Activated T-cell treated with anti-CD3 and anti-CD28 coated beads, Interleukin-2, amount 50 U/mL, for 72 hours (primary cell): Measurements from ENCODE around the gene IGFBP3. TPM values are rescaled to one million over a fixed set of nuclear protein-coding genes. Genes with fewer than 3 reads are reported as not detected.
"Not testable (repeated sequence)": the region's sequence is repeated elsewhere in the genome, so short reads cannot be mapped to it uniquely, and the experiment has no call there.

Source experiments
- ATAC-seq, 2 donors: fragments of 150-1000 bp; cut with Tn5 transposase; replicated peaks in 1 of 2; 2 replicates each; pipeline ENCODE4 v1.10.0; 2021; ENCODE audit warnings: moderate library complexity in 2 of 2, mild to moderate bottlenecking in 1 of 2
- DNase-seq, 2 donors: peaks; one replicate each; pipeline ENCODE4 v3.0.0; 2021 to 2022; ENCODE audit warnings: mixed read lengths in 1 of 2
- H3K27ac Mint-ChIP-seq: one replicate; pipeline ENCODE4 v1.8.0; 2022; ENCODE audit warnings: mild to moderate bottlenecking, moderate library complexity, mixed read lengths
- H3K27me3 Mint-ChIP-seq: one replicate; pipeline ENCODE4 v1.8.0; 2022; ENCODE audit warnings: low read depth, mixed read lengths
- H3K36me3 Mint-ChIP-seq, 2 donors: one replicate each; pipeline ENCODE4 v1.8.0; 2022; ENCODE audit warnings: mixed read lengths in 2 of 2, mild to moderate bottlenecking in 1 of 2; ENCODE audit not compliant: insufficient read depth in 2 of 2
- H3K4me1 Mint-ChIP-seq: one replicate; pipeline ENCODE4 v1.8.0; 2022; ENCODE audit warnings: low read depth, mixed read lengths
- H3K4me3 Mint-ChIP-seq, 2 donors: one replicate each; pipeline ENCODE4 v1.8.0; 2022; ENCODE audit warnings: mild to moderate bottlenecking in 2 of 2, mixed read lengths in 2 of 2, moderate library complexity in 2 of 2
- H3K9me3 Mint-ChIP-seq, 2 donors: one replicate each; pipeline ENCODE4 v1.8.0; 2022; ENCODE audit warnings: mixed read lengths in 2 of 2
- total RNA-seq, 2 donors: library from RNA; stranded (reverse); gene quantifications; one replicate each; pipeline ENCODE4 v1.2.3, GENCODE V29; 2022

The IGFBP3 gene
- total RNA-seq, result 1 to 10 TPM in 1 of 2 donors, under 1 TPM in 1; 0.34 to 2.0 TPM

DNA sequence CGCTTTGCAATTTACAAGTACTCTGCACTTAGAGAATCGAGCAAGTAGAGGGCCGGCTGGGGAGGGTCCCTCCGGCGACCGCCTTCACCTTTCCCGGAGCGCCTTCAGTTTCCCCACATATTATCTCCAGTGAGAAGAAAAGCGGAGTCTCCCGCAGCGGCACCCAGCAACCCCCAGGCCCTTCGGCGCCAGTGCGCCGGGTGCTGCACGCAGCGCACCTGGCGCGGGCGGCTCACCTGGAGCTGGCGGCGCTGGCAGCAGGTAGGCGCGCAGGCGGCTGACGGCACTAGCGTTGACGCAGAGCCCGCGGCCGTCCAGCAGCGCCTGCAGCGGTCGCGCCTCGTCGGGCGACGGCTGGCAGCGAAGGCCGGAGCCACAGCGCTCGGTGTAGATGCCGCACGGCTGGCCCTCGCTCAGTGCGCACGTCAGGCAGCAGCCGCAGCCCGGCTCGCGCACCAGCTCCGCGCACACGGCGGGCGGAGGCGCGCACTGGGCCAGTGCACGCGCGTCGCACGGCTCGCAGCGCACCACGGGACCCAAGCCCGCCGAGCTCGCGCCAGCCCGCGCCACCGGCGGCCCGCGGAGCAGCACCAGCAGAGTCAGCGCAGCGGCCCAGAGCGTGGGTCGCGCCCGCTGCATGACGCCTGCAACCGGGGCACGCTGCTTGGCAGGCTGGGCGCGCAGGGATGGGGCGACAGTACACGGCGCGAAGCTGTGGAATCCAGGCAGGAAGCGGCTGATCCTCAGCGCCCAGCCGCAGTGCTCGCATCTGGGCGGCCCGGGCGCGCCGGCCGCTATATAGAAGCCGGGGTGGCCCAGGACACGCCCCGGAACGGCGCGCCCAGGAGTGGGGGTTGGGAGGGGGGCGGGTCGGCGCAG lies at the start of gene IGFBP3:
Gene IGFBP3, minus strand, starts transcription at position 771 of the 879 bp plus-strand sequence. Its CDS starts 132 bp downstream, at position 639.
- H3K27ac Mint-ChIP-seq, result no peak within 1 kb of the TSS
- H3K4me3 Mint-ChIP-seq, result peak within 1 kb of the TSS; percentile 71 to 81
- ATAC-seq, result peak; percentile 55 to 66
- DNase-seq, result peak; percentile 14 to 22
- no peaks in the 10 kb centered on the region for H3K36me3 Mint-ChIP-seq
- H3K4me1 Mint-ChIP-seq, result peaks cover 28% of the 10 kb centered on the region
- H3K27me3 Mint-ChIP-seq, result peaks cover 48% of the 10 kb centered on the region
- no peaks in the 10 kb centered on the region for H3K9me3 Mint-ChIP-seq

DNA sequence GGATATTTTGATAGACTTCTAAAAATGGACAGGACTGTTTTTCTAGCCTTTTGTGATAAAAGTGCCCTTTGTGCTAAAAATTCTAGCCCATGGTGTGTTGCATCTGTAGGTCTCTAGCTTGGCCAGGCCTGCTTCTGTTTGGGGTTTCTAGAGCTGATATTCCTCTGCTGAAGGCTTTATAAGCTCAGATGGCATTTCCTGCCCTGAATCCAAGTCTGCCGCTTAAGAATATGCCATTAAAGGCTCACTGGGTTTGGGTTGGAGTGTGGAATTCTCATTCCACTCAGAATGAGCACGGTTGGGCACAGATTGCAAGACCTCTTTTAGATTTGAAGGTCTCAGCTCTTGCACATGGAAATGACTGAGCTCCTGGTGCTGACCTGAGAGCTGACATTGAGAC lies 49.4 kb upstream of the IGFBP3 start:
- no peak for DNase-seq

GRCh38 chr7:45969940-45970339 lies 48.9 kb upstream of the IGFBP3 start:
- no peak for DNase-seq
- H3K4me3 Mint-ChIP-seq, result no peak overlapping the region
- no peaks in the 10 kb centered on the region for H3K36me3 Mint-ChIP-seq
- no peak overlapping the region for H3K27ac Mint-ChIP-seq
- H3K9me3 Mint-ChIP-seq, result no peaks in the 10 kb centered on the region
- H3K4me1 Mint-ChIP-seq, result peaks cover 5% of the 10 kb centered on the region
- no peaks in the 10 kb centered on the region for H3K27me3 Mint-ChIP-seq
- ATAC-seq, result no peak

More for the DNA sequence above, 49.4 kb upstream of the IGFBP3 start:
- H3K4me1 Mint-ChIP-seq, result peaks cover 5% of the 10 kb centered on the region
- H3K27me3 Mint-ChIP-seq, result no peaks in the 10 kb centered on the region
- H3K4me3 Mint-ChIP-seq, result no peak overlapping the region
- H3K36me3 Mint-ChIP-seq, result no peaks in the 10 kb centered on the region
- ATAC-seq, result no peak
- H3K9me3 Mint-ChIP-seq, result no peaks in the 10 kb centered on the region
- H3K27ac Mint-ChIP-seq, result no peak overlapping the region

GRCh38 chr7:45968856-45969541 lies 47.9 kb upstream of the IGFBP3 start:
- Mint-ChIP-seq H3K4me1 (peaks cover 5% of the 10 kb centered on the region), H3K27ac (no peak overlapping the region), H3K27me3 (no peaks in the 10 kb centered on the region), H3K36me3 (no peaks in the 10 kb centered on the region), H3K9me3 (no peaks in the 10 kb centered on the region), H3K4me3 (no peak overlapping the region)
- no peak for DNase-seq
- no peak for ATAC-seq

DNA sequence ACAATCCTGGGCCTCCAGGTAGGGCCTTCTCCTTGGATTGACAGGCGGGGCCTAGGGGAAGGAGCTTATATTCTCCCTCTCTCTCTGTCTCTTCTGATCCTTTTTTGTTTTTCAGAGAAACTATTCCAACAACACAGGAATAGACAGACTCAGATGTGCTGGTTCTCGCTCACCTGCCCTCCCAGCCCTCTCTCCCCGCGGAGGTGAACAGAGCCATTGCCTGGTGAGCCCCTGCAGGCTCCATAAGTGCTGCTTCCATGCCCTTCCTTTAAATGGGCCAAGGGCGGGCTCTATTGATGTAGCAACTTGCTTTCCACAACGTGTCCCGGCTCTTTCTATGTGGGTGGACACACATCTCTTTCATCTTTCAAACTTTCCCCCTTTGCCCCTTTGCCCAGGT lies 47.2 kb upstream of the IGFBP3 start:
- no peak for ATAC-seq
- H3K36me3 Mint-ChIP-seq, result no peaks in the 10 kb centered on the region
- no peak overlapping the region for H3K27ac Mint-ChIP-seq

DNA sequence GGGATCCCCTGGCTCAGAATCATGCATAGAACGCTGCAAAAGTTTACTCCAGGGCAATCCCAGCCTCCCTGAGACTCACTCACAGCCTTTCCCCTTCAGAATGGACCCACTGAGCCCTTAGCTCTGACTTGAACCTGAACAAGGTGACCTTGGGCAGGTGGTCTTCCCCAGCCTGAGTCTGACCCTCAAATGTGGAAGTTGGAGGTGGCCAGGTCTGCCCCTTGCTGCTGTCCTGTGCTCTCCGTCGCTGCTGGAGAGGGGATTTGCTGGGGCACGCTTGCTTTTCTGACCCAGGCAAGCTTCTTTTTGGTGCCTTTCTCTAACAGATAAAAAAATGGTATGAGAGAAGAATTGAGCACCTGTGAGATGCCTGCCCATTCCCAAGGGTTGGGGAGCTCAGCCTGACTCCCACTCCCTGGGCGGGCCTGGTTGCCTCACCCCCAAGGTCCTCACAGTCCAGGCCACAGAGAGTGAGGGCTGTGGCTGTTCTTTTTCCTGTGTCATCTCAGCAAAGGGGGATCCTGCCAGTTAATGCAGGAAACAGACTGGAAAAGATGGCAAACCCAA lies 46.6 kb upstream of the IGFBP3 start:
- Mint-ChIP-seq H3K4me3 (no peak overlapping the region), H3K9me3 (no peaks in the 10 kb centered on the region), H3K27ac (no peak overlapping the region), H3K4me1 (peaks cover 1% of the 10 kb centered on the region), H3K36me3 (no peaks in the 10 kb centered on the region), H3K27me3 (no peaks in the 10 kb centered on the region)
- DNase-seq (no peak), ATAC-seq (no peak)

More for the DNA sequence above, 47.2 kb upstream of the IGFBP3 start:
- Mint-ChIP-seq H3K27me3 (no peaks in the 10 kb centered on the region), H3K4me3 (no peak overlapping the region), H3K9me3 (no peaks in the 10 kb centered on the region), H3K4me1 (peaks cover 5% of the 10 kb centered on the region)
- DNase-seq, result no peak

DNA sequence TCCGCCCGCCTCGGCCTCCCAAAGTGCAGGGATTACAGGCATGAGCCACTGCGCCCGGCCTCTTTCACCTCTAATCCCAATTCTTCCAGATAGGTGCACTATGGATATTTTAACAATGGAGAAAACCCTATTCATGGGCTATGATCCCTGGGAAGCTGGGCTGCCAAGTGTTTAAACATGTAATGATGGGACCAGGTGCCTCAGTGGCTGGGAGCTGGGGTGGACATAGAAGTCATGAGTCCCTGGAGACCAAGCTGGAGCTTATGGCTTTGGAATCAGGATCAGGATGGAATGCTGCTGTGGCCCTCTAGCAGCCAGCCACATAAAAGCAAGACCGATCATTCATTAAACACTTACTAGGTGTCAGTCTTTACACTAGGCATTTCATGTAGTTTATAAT lies 41.8 kb upstream of the IGFBP3 start:
- H3K27ac Mint-ChIP-seq, result no peak overlapping the region
- DNase-seq, result no peak
- ATAC-seq, result no peak
- H3K4me3 Mint-ChIP-seq, result no peak overlapping the region
- no peaks in the 10 kb centered on the region for H3K36me3 Mint-ChIP-seq
- H3K9me3 Mint-ChIP-seq, result peaks cover 0 to 2% of the 10 kb centered on the region in 2 donors
- no peaks in the 10 kb centered on the region for H3K4me1 Mint-ChIP-seq
- no peaks in the 10 kb centered on the region for H3K27me3 Mint-ChIP-seq

DNA sequence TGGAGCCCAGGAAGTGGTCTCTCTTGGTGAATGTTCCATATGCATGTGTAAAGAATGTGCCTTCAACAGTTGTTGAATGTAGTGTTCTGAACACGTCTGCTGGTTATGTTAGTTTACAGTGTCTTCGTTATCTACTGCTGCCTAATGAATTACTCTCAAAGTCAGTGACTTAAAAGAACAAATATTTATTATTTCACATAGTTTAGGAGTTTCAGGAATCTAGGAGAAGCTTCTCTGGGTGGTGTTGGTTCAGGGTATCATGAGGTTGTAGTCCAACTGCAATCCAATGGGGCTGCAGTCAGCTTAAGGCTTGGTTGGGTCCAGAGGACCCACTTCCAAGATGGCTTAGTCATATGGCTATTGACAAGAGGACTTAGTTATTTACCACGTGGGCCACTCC lies 36.6 kb upstream of the IGFBP3 start:
- no peaks in the 10 kb centered on the region for H3K4me1 Mint-ChIP-seq
- H3K4me3 Mint-ChIP-seq, result no peak overlapping the region

GRCh38 chr7:45955286-45955685 lies 34.2 kb upstream of the IGFBP3 start:
- ATAC-seq (no peak), DNase-seq (no peak)
- no peak overlapping the region for H3K27ac Mint-ChIP-seq

More for the DNA sequence above, 36.6 kb upstream of the IGFBP3 start:
- peaks cover 2 to 6% of the 10 kb centered on the region in 2 donors for H3K9me3 Mint-ChIP-seq
- peaks cover 0 to 2% of the 10 kb centered on the region in 2 donors for H3K36me3 Mint-ChIP-seq
- DNase-seq (no peak), ATAC-seq (no peak)
- no peaks in the 10 kb centered on the region for H3K27me3 Mint-ChIP-seq
- no peak overlapping the region for H3K27ac Mint-ChIP-seq

DNA sequence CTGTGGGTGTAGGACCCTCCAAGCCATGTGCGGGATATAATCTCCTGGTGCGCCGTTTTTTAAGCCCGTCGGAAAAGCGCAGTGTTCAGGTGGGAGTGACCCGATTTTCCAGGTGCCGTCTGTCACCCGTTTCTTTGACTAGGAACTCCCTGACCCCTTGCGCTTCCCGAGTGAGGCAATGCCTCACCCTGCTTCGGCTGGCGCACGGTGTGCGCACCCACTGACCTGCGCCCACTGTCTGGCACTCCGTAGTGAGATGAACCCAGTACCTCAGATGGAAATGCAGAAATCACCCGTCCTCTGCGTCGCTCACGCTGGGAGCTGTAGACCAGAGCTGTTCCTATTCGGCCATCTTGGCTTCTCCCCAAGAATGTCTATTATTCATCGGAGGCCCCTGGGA lies 32.0 kb upstream of the IGFBP3 start:
- not testable (repeated sequence) for DNase-seq, H3K4me3 Mint-ChIP-seq, H3K27ac Mint-ChIP-seq, H3K27me3 Mint-ChIP-seq, H3K4me1 Mint-ChIP-seq, ATAC-seq, H3K36me3 Mint-ChIP-seq
- H3K9me3 Mint-ChIP-seq, result peaks cover 2 to 13% of the 10 kb centered on the region in 2 donors

More at GRCh38 chr7:45955286-45955685, 34.2 kb upstream of the IGFBP3 start:
- Mint-ChIP-seq H3K4me3 (no peak overlapping the region), H3K27me3 (no peaks in the 10 kb centered on the region), H3K9me3 (peaks cover 2 to 10% of the 10 kb centered on the region in 2 donors), H3K36me3 (peaks cover 0 to 3% of the 10 kb centered on the region in 2 donors), H3K4me1 (no peaks in the 10 kb centered on the region)

- H3K4me3 Mint-ChIP-seq, result no peak overlapping the region
Measured at GRCh38 chr7:45944058-45944457, 23.0 kb upstream of the IGFBP3 start.

DNA sequence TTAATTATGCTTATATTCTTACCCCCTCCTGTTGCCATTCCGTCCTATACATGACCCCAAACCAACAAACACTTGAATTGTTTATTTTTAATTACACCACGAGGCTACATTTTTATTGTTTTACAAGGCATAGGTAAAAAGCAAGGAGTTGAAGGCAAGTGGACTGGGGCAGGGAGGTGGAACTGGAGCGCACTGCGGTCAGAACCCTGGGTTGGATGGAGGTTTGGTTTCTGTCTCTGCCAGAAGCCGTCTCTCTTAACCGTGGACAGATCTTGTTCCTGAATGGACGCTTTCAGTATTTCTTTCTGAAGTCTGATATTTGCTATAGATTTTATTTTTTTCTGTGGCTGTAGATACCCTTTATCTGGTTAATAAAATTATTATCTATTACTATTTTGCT lies 19.9 kb upstream of the IGFBP3 start:
- no peak overlapping the region for H3K27ac Mint-ChIP-seq
- peaks cover 3% of the 10 kb centered on the region in 2 donors for H3K36me3 Mint-ChIP-seq
- H3K4me1 Mint-ChIP-seq, result peaks cover 10% of the 10 kb centered on the region
- ATAC-seq, result no peak
- peaks cover 2 to 3% of the 10 kb centered on the region in 2 donors for H3K9me3 Mint-ChIP-seq
- H3K4me3 Mint-ChIP-seq, result peak overlapping the region; percentile 64 to 72
- no peak for DNase-seq
- H3K27me3 Mint-ChIP-seq, result no peaks in the 10 kb centered on the region

More at GRCh38 chr7:45944058-45944457, 23.0 kb upstream of the IGFBP3 start:
- no peak for DNase-seq
- H3K27ac Mint-ChIP-seq, result no peak overlapping the region
- no peaks in the 10 kb centered on the region for H3K27me3 Mint-ChIP-seq
- peaks cover 2 to 3% of the 10 kb centered on the region in 2 donors for H3K9me3 Mint-ChIP-seq
- H3K4me1 Mint-ChIP-seq, result peaks cover 6% of the 10 kb centered on the region
- peaks cover 3% of the 10 kb centered on the region in 2 donors for H3K36me3 Mint-ChIP-seq
- ATAC-seq, result no peak

DNA sequence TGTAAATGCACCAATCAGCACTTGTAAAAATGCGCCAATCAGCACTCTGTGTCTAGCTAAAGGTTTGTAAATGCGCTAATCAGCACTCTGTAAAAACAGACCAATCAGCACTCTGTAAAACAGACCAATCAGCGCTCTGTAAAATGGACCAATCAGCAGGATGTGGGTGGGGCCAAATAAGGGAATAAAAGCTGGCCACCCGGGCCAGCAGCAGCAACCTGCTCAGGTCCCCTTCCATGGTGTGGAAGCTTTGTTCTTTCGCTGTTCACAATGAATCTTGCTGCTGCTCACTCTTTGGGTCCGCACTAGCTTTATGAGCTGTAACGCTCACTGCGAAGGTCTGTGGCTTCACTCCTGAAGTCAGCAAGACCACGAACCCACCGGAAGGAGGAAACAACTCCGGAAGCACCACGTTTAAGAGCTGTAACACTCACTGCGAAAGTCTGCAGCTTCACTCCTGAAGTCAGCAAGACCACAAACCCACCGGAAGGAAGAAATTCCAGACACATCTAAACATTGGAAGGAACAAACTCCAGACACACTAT lies 19.2 kb upstream of the IGFBP3 start:
- Mint-ChIP-seq H3K4me3 (peak overlapping the region; percentile 64 to 72), H3K27ac (peak overlapping the region; percentile 27)
- not testable (repeated sequence) for H3K4me1 Mint-ChIP-seq, H3K36me3 Mint-ChIP-seq, H3K9me3 Mint-ChIP-seq, H3K27me3 Mint-ChIP-seq
- DNase-seq (peak; percentile 53 to 61), ATAC-seq (peak; percentile 69 to 74)
